ENCODE measurements around the gene CLEC9A. TPM values are rescaled to one million over a fixed set of nuclear protein-coding genes. Genes with fewer than 3 reads are reported as not detected.

CLEC9A gene
- total RNA-seq, 3 donors from 2014 or later (not counting 1 experiment from before 2014, with no cell fraction given), result 1.9 TPM; not detected in 2

GRCh38 chr12:10052193-10052913, 21.9 kb downstream of the CLEC9A start:
- Histone ChIP-seq H3K4me1 (ENCODE audit: control insufficient read depth, insufficient read depth, low read length) (no peaks in the 10 kb centered on the region), H3K9me3 (ENCODE audit: control insufficient read depth, insufficient read depth, low read length) (no peaks in the 10 kb centered on the region), H3K4me3 (ENCODE audit: low read length) (no peak overlapping the region), H3K36me3 (ENCODE audit: control insufficient read depth, insufficient read depth, low read length) (no peaks in the 10 kb centered on the region), H3K27ac (ENCODE audit: low read length) (no peak overlapping the region), H3K27me3 (ENCODE audit: control insufficient read depth, insufficient read depth, low read length) (peaks cover 2% of the 10 kb centered on the region)
- no peaks in the 10 kb centered on the region for H3K36me3 Mint-ChIP-seq
- H3K27ac Mint-ChIP-seq, result no peak overlapping the region
- H3K27me3 Mint-ChIP-seq (ENCODE audit: low read depth in 2 of 2), result peaks cover 7 to 34% of the 10 kb centered on the region in 2 donors
- peaks cover 10 to 13% of the 10 kb centered on the region in 2 donors for H3K4me1 Mint-ChIP-seq
- DNase-seq (no peak), ATAC-seq (peak in 1 of 3 donors; percentile 20)
- WGBS (ENCODE audit: insufficient coverage), result 10% methylated on average over 7 of the region's 7 CpGs
- intact Hi-C loops (cut with micrococcal nuclease), result no loop called here
- no peak overlapping the region for H3K4me3 Mint-ChIP-seq
- TF ChIP-seq CTCF (IDR thresholded peaks at IDR 0.05), result no peak
- H3K9me3 Mint-ChIP-seq, result no peaks in the 10 kb centered on the region

- H3K4me1 Mint-ChIP-seq, result no peaks in the 10 kb centered on the region
- DNase-seq (no peak), ATAC-seq (no peak)
- H3K9me3 ChIP-seq (ENCODE audit: control insufficient read depth, insufficient read depth, low read length), result no peaks in the 10 kb centered on the region
- H3K27ac Mint-ChIP-seq, result no peak overlapping the region
- no peak for TF ChIP-seq CTCF (IDR thresholded peaks at IDR 0.05)
- H3K4me3 Mint-ChIP-seq, result no peak overlapping the region
- H3K27ac ChIP-seq (ENCODE audit: low read length), result no peak overlapping the region
- H3K4me1 ChIP-seq (ENCODE audit: control insufficient read depth, insufficient read depth, low read length), result no peaks in the 10 kb centered on the region
- intact Hi-C loops (cut with micrococcal nuclease), result no loop called here
- H3K36me3 ChIP-seq (ENCODE audit: control insufficient read depth, insufficient read depth, low read length), result no peaks in the 10 kb centered on the region
- WGBS (ENCODE audit: insufficient coverage), result 89% methylated on average over 5 of the region's 5 CpGs
- no peak overlapping the region for H3K4me3 ChIP-seq (ENCODE audit: low read length)
- H3K36me3 Mint-ChIP-seq, result no peaks in the 10 kb centered on the region
- no peaks in the 10 kb centered on the region for H3K27me3 ChIP-seq (ENCODE audit: control insufficient read depth, insufficient read depth, low read length)
- peaks cover 3 to 8% of the 10 kb centered on the region in 2 donors for H3K27me3 Mint-ChIP-seq (ENCODE audit: low read depth in 2 of 2)
- H3K9me3 Mint-ChIP-seq, result no peaks in the 10 kb centered on the region
Measured at GRCh38 chr12:10058387-10058786, 27.9 kb downstream of the CLEC9A start.

- no peaks in the 10 kb centered on the region for H3K4me1 ChIP-seq (ENCODE audit: control insufficient read depth, insufficient read depth, low read length)
Measured at GRCh38 chr12:10065241-10065640, 34.8 kb downstream of the CLEC9A start.

More at GRCh38 chr12:10065241-10065640, 34.8 kb downstream of the CLEC9A start:
- TF ChIP-seq CTCF (IDR thresholded peaks at IDR 0.05), result no peak
- Mint-ChIP-seq H3K9me3 (no peaks in the 10 kb centered on the region), H3K27me3 (ENCODE audit: low read depth in 2 of 2) (peaks cover 8 to 23% of the 10 kb centered on the region in 2 donors), H3K4me3 (no peak overlapping the region), H3K4me1 (no peaks in the 10 kb centered on the region), H3K36me3 (no peaks in the 10 kb centered on the region), H3K27ac (no peak overlapping the region)
- 89% methylated on average over 3 of the region's 4 CpGs for WGBS (ENCODE audit: insufficient coverage)
- H3K27ac ChIP-seq (ENCODE audit: low read length), result no peak overlapping the region
- no peaks in the 10 kb centered on the region for H3K27me3 ChIP-seq (ENCODE audit: control insufficient read depth, insufficient read depth, low read length)
- H3K4me3 ChIP-seq (ENCODE audit: low read length), result no peak overlapping the region
- intact Hi-C loops (cut with micrococcal nuclease), result no loop called here
- DNase-seq (no peak), ATAC-seq (no peak)
- H3K36me3 ChIP-seq (ENCODE audit: control insufficient read depth, insufficient read depth, low read length), result no peaks in the 10 kb centered on the region
- H3K9me3 ChIP-seq (ENCODE audit: control insufficient read depth, insufficient read depth, low read length), result no peaks in the 10 kb centered on the region

All from natural killer cell (primary cell).